HEK293 (cell line): ENCODE measurements around the gene TSBP1.

Source experiments
- CTCF ChIA-PET: fragments of 350-600 bp; formaldehyde crosslinking; extraction: SDS; loops from one replicate; lab custom pipeline; 2021; ENCODE audit warnings: antibody characterized with exemption; lab: Yijun Ruan, JAX
- POLR2A ChIA-PET: fragments of 300-600 bp; formaldehyde crosslinking; extraction: SDS; loops from one replicate; lab custom pipeline; 2020; ENCODE audit warnings: antibody characterized with exemption, inconsistent platforms; lab: Yijun Ruan, JAX
- H3K27ac ChIP-seq: fragments of 200-500 bp; sonication (Bioruptor generic); 2 replicates; pipeline ENCODE4 v1.5.1; 2014; ENCODE audit warnings: low read depth, low read length, control low read depth, inconsistent platforms; ENCODE audit errors: extremely low read depth
- H3K36me3 ChIP-seq, 2 experiments: fragments of 200-500 bp in 1 of 2; sonication (Bioruptor generic) in 1 of 2; 1 replicate in 1 of 2; 2 replicates in 1 of 2; pipeline ENCODE4 v1.5.1; 2014 to 2017; ENCODE audit warnings: inconsistent platforms in 2 of 2, low read length in 2 of 2; ENCODE audit not compliant: control insufficient read depth in 2 of 2, insufficient read depth in 1 of 2
- H3K4me1 ChIP-seq: fragments of 200-500 bp; sonication (Bioruptor generic); 2 replicates; pipeline ENCODE4 v1.5.1; 2014; ENCODE audit warnings: mild to moderate bottlenecking, low read length, inconsistent platforms; ENCODE audit not compliant: control insufficient read depth, insufficient read depth
- H3K4me3 ChIP-seq: 2 replicates; pipeline ENCODE4 v1.5.1; 2011; ENCODE audit warnings: low read depth, mild to moderate bottlenecking, control low read depth, low read length, moderate library complexity
- H3K9me3 ChIP-seq: fragments of 200-500 bp; sonication (Bioruptor generic); 2 replicates; pipeline ENCODE4 v1.5.1; 2014; ENCODE audit warnings: low read depth, low read length, inconsistent platforms; ENCODE audit not compliant: control insufficient read depth, insufficient read depth
- GLI4 ChIP-seq: fragments of 450-650 bp; formaldehyde crosslinking; IDR thresholded peaks from 2 replicates; pipeline ENCODE4 v1.5.1; 2016; ENCODE audit warnings: missing biosample characterization, missing genetic modification characterization
- KLF8 ChIP-seq: fragments of 450-650 bp; formaldehyde crosslinking; IDR thresholded peaks from 2 replicates; pipeline ENCODE4 v1.5.1; 2016; ENCODE audit warnings: missing biosample characterization, missing genetic modification characterization
- KLF9 ChIP-seq: fragments of 450-650 bp; formaldehyde crosslinking; IDR thresholded peaks from 2 replicates; pipeline ENCODE4 v1.5.1; 2016; ENCODE audit warnings: missing biosample characterization, missing genetic modification characterization, low read depth
- MYNN ChIP-seq: fragments of 450-650 bp; formaldehyde crosslinking; IDR thresholded peaks from 2 replicates; pipeline ENCODE4 v1.5.1; 2016; ENCODE audit warnings: missing biosample characterization, missing genetic modification characterization, borderline replicate concordance
- SP2 ChIP-seq: fragments of 450-650 bp; formaldehyde crosslinking; IDR thresholded peaks from 2 replicates; pipeline ENCODE4 v1.5.1; 2016; ENCODE audit warnings: missing biosample characterization, missing genetic modification characterization
- ZBTB1 ChIP-seq: fragments of 450-650 bp; formaldehyde crosslinking; IDR thresholded peaks from 2 replicates; pipeline ENCODE4 v1.5.1; 2016; ENCODE audit warnings: missing biosample characterization, missing genetic modification characterization
- ZBTB11 ChIP-seq: fragments of 450-650 bp; formaldehyde crosslinking; conservative IDR thresholded peaks from 2 replicates; pipeline ENCODE4 v1.5.1; 2016; ENCODE audit warnings: low read depth, missing biosample characterization, missing genetic modification characterization
- ZBTB26 ChIP-seq: fragments of 450-650 bp; formaldehyde crosslinking; optimal IDR thresholded peaks from 2 replicates; pipeline ENCODE3; 2016; ENCODE audit warnings: missing biosample characterization, mild to moderate bottlenecking, missing genetic modification characterization
- ZBTB48 ChIP-seq: fragments of 450-650 bp; formaldehyde crosslinking; IDR thresholded peaks from 2 replicates; pipeline ENCODE4 v1.5.1; 2016; ENCODE audit warnings: missing biosample characterization, missing genetic modification characterization
- ZNF16 ChIP-seq: fragments of 450-650 bp; formaldehyde crosslinking; IDR thresholded peaks from 2 replicates; pipeline ENCODE4 v1.5.1; 2016; ENCODE audit warnings: low read depth, missing biosample characterization, missing genetic modification characterization
- ZNF2 ChIP-seq: fragments of 450-650 bp; formaldehyde crosslinking; IDR thresholded peaks from 2 replicates; pipeline ENCODE4 v1.5.1; 2016; ENCODE audit warnings: missing biosample characterization, missing genetic modification characterization
- ZNF280D ChIP-seq: fragments of 450-650 bp; formaldehyde crosslinking; IDR thresholded peaks from 2 replicates; pipeline ENCODE4 v1.5.1; 2016; ENCODE audit warnings: missing biosample characterization, missing genetic modification characterization
- ZNF324 ChIP-seq: fragments of 450-650 bp; formaldehyde crosslinking; IDR thresholded peaks from 2 replicates; pipeline ENCODE4 v1.5.1; 2016; ENCODE audit warnings: missing biosample characterization, missing genetic modification characterization
- ZNF433 ChIP-seq: fragments of 450-650 bp; formaldehyde crosslinking; IDR thresholded peaks from 2 replicates; pipeline ENCODE4 v1.5.1; 2016; ENCODE audit warnings: missing biosample characterization, missing genetic modification characterization, low read depth
- ZNF704 ChIP-seq: fragments of 450-650 bp; formaldehyde crosslinking; IDR thresholded peaks from 2 replicates; pipeline ENCODE4 v1.5.1; 2016; ENCODE audit warnings: missing biosample characterization, missing genetic modification characterization
- ZNF747 ChIP-seq: fragments of 450-650 bp; formaldehyde crosslinking; IDR thresholded peaks from 2 replicates; pipeline ENCODE4 v1.5.1; 2016; ENCODE audit warnings: missing biosample characterization, missing genetic modification characterization
- ZNF768 ChIP-seq: fragments of 450-650 bp; formaldehyde crosslinking; IDR thresholded peaks from 2 replicates; pipeline ENCODE4 v1.5.1; 2018; ENCODE audit warnings: missing biosample characterization, mild to moderate bottlenecking, missing genetic modification characterization
- ZNF791 ChIP-seq: fragments of 450-650 bp; formaldehyde crosslinking; IDR thresholded peaks from 2 replicates; pipeline ENCODE4 v1.5.1; 2016; ENCODE audit warnings: missing biosample characterization, missing genetic modification characterization
- ZNF843 ChIP-seq: fragments of 450-650 bp; formaldehyde crosslinking; IDR thresholded peaks from 2 replicates; pipeline ENCODE4 v1.5.1; 2016; ENCODE audit warnings: missing biosample characterization, missing genetic modification characterization
- ZXDB ChIP-seq: fragments of 450-650 bp; formaldehyde crosslinking; IDR thresholded peaks from 2 replicates; pipeline ENCODE4 v1.5.1; 2016; ENCODE audit warnings: missing biosample characterization, missing genetic modification characterization

The TSBP1 gene

GRCh38 chr6:32318501-32318900, 53.2 kb downstream of the TSBP1 start (continued):
- TF ChIP-seq ZNF280D = no peak
- no peak for TF ChIP-seq ZNF791
- TF ChIP-seq, all 188 proteins: peak for 0

GRCh38 chr6:32317541-32317940, 54.2 kb downstream of the TSBP1 start:
- Histone ChIP-seq H3K4me1 (no peaks in the 10 kb centered on the region), H3K9me3 (no peaks in the 10 kb centered on the region), H3K27ac (no peak overlapping the region), H3K36me3 (no peaks in the 10 kb centered on the region), H3K4me3 (no peak overlapping the region)
- POLR2A ChIA-PET = interaction anchor here (0.6 kb wide), 1 partner anchor 836 kb away, joined by 4 read pairs; no protein-coding TSS in a partner anchor
- TF ChIP-seq ZNF747 (tag by site-specific recombination) (no peak), MYNN (no peak), KLF8 (tag by site-specific recombination) (no peak), KLF9 (tag by site-specific recombination) (no peak), ZNF768 (no peak), ZNF843 (tag by site-specific recombination) (no peak), ZNF16 (tag by site-specific recombination) (no peak), ZNF704 (no peak), ZNF433 (tag by site-specific recombination) (no peak), ZBTB26 (no peak), GLI4 (no peak), ZBTB11 (tag by site-specific recombination) (no peak), ZNF324 (no peak), ZNF2 (tag by site-specific recombination) (no peak), SP2 (tag by site-specific recombination) (no peak), ZBTB48 (no peak), ZBTB1 (tag by site-specific recombination) (no peak), ZXDB (tag by site-specific recombination) (no peak)
- CTCF ChIA-PET = interaction anchor here (0.8 to 1.2 kb wide), 4 partner anchors 17 to 964 kb away, joined by 3 to 5 read pairs (median 3); no protein-coding TSS in a partner anchor
